GM12878 (cell line): Measurements from ENCODE around the gene RUNDC1. TPM values are rescaled to one million over a fixed set of nuclear protein-coding genes. Genes with fewer than 3 reads are reported as not detected.
A peak's percentile ranks its signal among the peaks of the same experiment; 100 is the strongest.

Experiments used
- BRCA1 ChIP-seq: IDR thresholded peaks from 2 replicates; pipeline ENCODE4 v1.6.1; 2011; ENCODE audit warnings: low read depth, low read length, improper control_type of control experiment
- DPF2 ChIP-seq: fragments of 450-650 bp; IDR thresholded peaks from 2 replicates; pipeline ENCODE4 v1.6.1; 2017; ENCODE audit warnings: mild to moderate bottlenecking
- EGR1 ChIP-seq, 2 experiments: IDR thresholded peaks; 1 replicate in 1 of 2; 2 replicates in 1 of 2; pipeline ENCODE4 v1.6.1; 2011 to 2012; ENCODE audit warnings: low read depth in 2 of 2, low read length in 2 of 2, borderline replicate concordance in 1 of 2, mild to moderate bottlenecking in 1 of 2, moderate library complexity in 1 of 2
- GABPA ChIP-seq: IDR thresholded peaks from 2 replicates; pipeline ENCODE4 v1.6.1; 2014; ENCODE audit warnings: antibody characterized with exemption, low read depth, mild to moderate bottlenecking, inconsistent platforms
- HDAC6 ChIP-seq: fragments of 200-600 bp; sonication (generic); IDR thresholded peaks from one replicate; pipeline ENCODE4 v1.8.0; 2017; ENCODE audit warnings: antibody characterized with exemption; ENCODE audit not compliant: unreplicated experiment
- IKZF1 ChIP-seq: fragments of 450-650 bp; conservative IDR thresholded peaks from 2 replicates; pipeline ENCODE4 v1.6.1; 2017; ENCODE audit warnings: antibody characterized with exemption, mild to moderate bottlenecking
- NFYB ChIP-seq: IDR thresholded peaks from 2 replicates; pipeline ENCODE4 v1.6.1; 2011; ENCODE audit warnings: low read depth, mild to moderate bottlenecking, low read length, improper control_type of control experiment, moderate library complexity; ENCODE audit not compliant: insufficient read depth
- NRF1 ChIP-seq: conservative IDR thresholded peaks from 2 replicates; pipeline ENCODE4 v1.6.1; 2011; ENCODE audit warnings: mild to moderate bottlenecking, low read depth, low read length, improper control_type of control experiment
- PAX5 ChIP-seq: IDR thresholded peaks from 2 replicates; pipeline ENCODE4 v1.6.1; 2011; ENCODE audit warnings: low read depth, low read length, borderline replicate concordance
- POLR2AphosphoS5 ChIP-seq: IDR thresholded peaks from 2 replicates; pipeline ENCODE4 v1.6.1; 2011; ENCODE audit warnings: mild to moderate bottlenecking, low read length, inconsistent platforms
- POU2F2 ChIP-seq: IDR thresholded peaks from 3 replicates; pipeline ENCODE4 v1.6.1; 2011; ENCODE audit warnings: low read depth, mild to moderate bottlenecking, low read length, borderline replicate concordance
- PRDM15 ChIP-seq: fragments of 450-650 bp; formaldehyde crosslinking; IDR thresholded peaks from 2 replicates; pipeline ENCODE4 v1.4.0; 2020; ENCODE audit warnings: mild to moderate bottlenecking, moderate library complexity
- RELB ChIP-seq: fragments of 450-650 bp; IDR thresholded peaks from 2 replicates; pipeline ENCODE4 v1.6.1; 2017; ENCODE audit warnings: low read depth, mild to moderate bottlenecking, moderate library complexity
- SMAD5 ChIP-seq: IDR thresholded peaks from 2 replicates; pipeline ENCODE4 v1.6.1; 2016; ENCODE audit warnings: antibody characterized with exemption, low read depth
- SMC3 ChIP-seq: IDR thresholded peaks from 2 replicates; pipeline ENCODE4 v1.6.1; 2011; ENCODE audit warnings: low read length, improper control_type of control experiment, borderline replicate concordance
- STAT3 ChIP-seq: IDR thresholded peaks from 2 replicates; pipeline ENCODE4 v1.6.1; 2011; ENCODE audit warnings: low read depth, low read length, improper control_type of control experiment
- YY1 ChIP-seq: IDR thresholded peaks from 2 replicates; pipeline ENCODE4 v1.6.1; 2011; ENCODE audit warnings: low read depth, mild to moderate bottlenecking, low read length
- ZBTB11 ChIP-seq: fragments of 450-650 bp; formaldehyde crosslinking; IDR thresholded peaks from 2 replicates; pipeline ENCODE4 v1.5.0; 2022; ENCODE audit warnings: mild to moderate bottlenecking, missing genetic modification characterization
- ZNF687 ChIP-seq: fragments of 450-650 bp; IDR thresholded peaks from 2 replicates; pipeline ENCODE4 v1.6.1; 2017; ENCODE audit warnings: mild to moderate bottlenecking, moderate library complexity
- polyA plus RNA-seq, 11 experiments: library from polyadenylated mRNA; depleted of rRNA in 4 of 11; unstranded in 6 of 11; stranded (reverse) in 5 of 11; fragments of >200 nt; fragmentation: Nextera tagmentation in 4 of 11; fragmentation: Illumina TruSeq in 1 of 11; extraction: Ambion mirVana in 4 of 11; extraction: Trizol in 1 of 11; gene quantifications; 1 replicate in 1 of 11; 2 replicates in 10 of 11; pipeline versions ENCODE4 v1.2.1 to v1.2.3, GENCODE V29; 2011 to 2016; ENCODE audit warnings: inconsistent platforms in 2 of 11, missing spikeins in 2 of 11, low read depth in 1 of 11
- total RNA-seq, 4 experiments: library from RNA; depleted of rRNA in 3 of 4; stranded (reverse); fragments of >200 nt in 3 of 4; fragmentation: Illumina TruSeq in 1 of 4; extraction: Trizol in 1 of 4; gene quantifications; 2 replicates each; pipeline versions ENCODE4 v1.2.1 to v1.2.3, GENCODE V29; 2013 to 2021

RUNDC1 gene
- total and polyA plus RNA-seq, 10 of the 15 experiments (the other 5 are each of a cell fraction or from before 2014, with no cell fraction given) = 2.9 to 15.6 (median 8.2) TPM

- TF ChIP-seq PRDM15 (CRISPR knock-in tag) = no peak
- 0 out of 2 replicates have a peak, but pooled peaks have one; percentile 39 for TF ChIP-seq DPF2
- TF ChIP-seq POLR2AphosphoS5 = no peak
- no peak for TF ChIP-seq NFYB
- TF ChIP-seq PAX5 = peak; percentile 91
- no peak for TF ChIP-seq SMC3
- no peak for TF ChIP-seq SMAD5
- peak; percentile 66; the same call in 2 of the 3 replicates for TF ChIP-seq POU2F2
- TF ChIP-seq RELB = peak; percentile 84
- no peak for TF ChIP-seq GABPA
- no peak for TF ChIP-seq ZBTB11 (CRISPR knock-in tag)
- no peak for TF ChIP-seq BRCA1
- TF ChIP-seq HDAC6 = no peak
- TF ChIP-seq ZNF687 = no peak
- no peak for TF ChIP-seq STAT3
- peak; percentile 81 for TF ChIP-seq IKZF1
- TF ChIP-seq EGR1 (IDR thresholded peaks at IDR 0.05; ENCODE audit: borderline replicate concordance in 1 of 2, low read depth in 2 of 2, low read length in 2 of 2) = no peak
- TF ChIP-seq YY1 = no peak
- no peak for TF ChIP-seq NRF1
These were observed 4.9 kb downstream of the RUNDC1 start (continued) for GRCh38 chr17:42985225-42985624.
